OCI-LY7 (cell line): ENCODE results near the gene SRGAP2.
"Not testable (repeated sequence)": the region's sequence is repeated elsewhere in the genome, so short reads cannot be mapped to it uniquely, and the experiment has no call there.

Experiments
- CTCF ChIP-seq: fragments of 200-600 bp; sonication (generic); conservative IDR thresholded peaks from 2 replicates; pipeline ENCODE4 v1.5.1; 2014; ENCODE audit warnings: mild to moderate bottlenecking, antibody characterized with exemption, low read length, moderate library complexity, mixed read lengths
- EZH2phosphoT487 ChIP-seq: fragments of 200-600 bp; sonication (generic); IDR thresholded peaks from 2 replicates; pipeline ENCODE4 v1.6.1; 2018; ENCODE audit warnings: low read depth, borderline replicate concordance, mild to moderate bottlenecking, mixed run types, antibody characterized with exemption, low read length, moderate library complexity, mixed read lengths

GRCh38 chr1:206220332-206221000 is 17.1 kb downstream of the SRGAP2 start:
- not testable (repeated sequence) for TF ChIP-seq CTCF, EZH2phosphoT487
